GM19023 (cell line): ENCODE results near the gene LPCAT1.

Experiments
- ATAC-seq: cut with Tn5 transposase; IDR thresholded peaks from one replicate; pipeline ENCODE4 v1.9.1; 2021; ENCODE audit warnings: mild to moderate bottlenecking, moderate library complexity; ENCODE audit not compliant: unreplicated experiment

The LPCAT1 gene

GRCh38 chr5:1446602-1447343, 77.0 kb downstream of the LPCAT1 start:
- ATAC-seq: no peak

- ATAC-seq: no peak
These were observed 77.8 kb downstream of the LPCAT1 start for GRCh38 chr5:1445689-1446601.

GRCh38 chr5:1445313-1445688, 78.5 kb downstream of the LPCAT1 start, which contains the start of gene SLC6A3:
Gene SLC6A3 (minus strand): TSS chr5:1445440. CDS start chr5:1443197, 2,243 bp downstream.
- no peak for ATAC-seq

GRCh38 chr5:1444361-1445189, 79.2 kb downstream of the LPCAT1 start:
- no peak for ATAC-seq

- no peak for ATAC-seq
These were observed 79.8 kb downstream of the LPCAT1 start for GRCh38 chr5:1443991-1444360.

GRCh38 chr5:1443171-1443570, 80.6 kb downstream of the LPCAT1 start:
- no peak for ATAC-seq

- ATAC-seq: no peak
These were observed 81.3 kb downstream of the LPCAT1 start for GRCh38 chr5:1442222-1443145.

GRCh38 chr5:1441166-1441865, 82.4 kb downstream of the LPCAT1 start:
- ATAC-seq: no peak

- no peak for ATAC-seq
These were observed 83.7 kb downstream of the LPCAT1 start for GRCh38 chr5:1440098-1440493.

GRCh38 chr5:1439388-1440097, 84.2 kb downstream of the LPCAT1 start:
- no peak for ATAC-seq

- ATAC-seq: no peak
These were observed 84.9 kb downstream of the LPCAT1 start for GRCh38 chr5:1438871-1439270.

- no peak for ATAC-seq
These were observed 85.7 kb downstream of the LPCAT1 start for GRCh38 chr5:1437876-1438559.

- no peak for ATAC-seq
These were observed 86.4 kb downstream of the LPCAT1 start for GRCh38 chr5:1437226-1437829.

- no peak for ATAC-seq
These were observed 87.1 kb downstream of the LPCAT1 start for GRCh38 chr5:1436681-1437080.

GRCh38 chr5:1436036-1436435, 87.7 kb downstream of the LPCAT1 start:
- no peak for ATAC-seq

- ATAC-seq: no peak
These were observed 88.4 kb downstream of the LPCAT1 start for GRCh38 chr5:1435369-1435768.

GRCh38 chr5:1432296-1432695, 91.5 kb downstream of the LPCAT1 start:
- no peak for ATAC-seq

GRCh38 chr5:1431896-1432295, 91.9 kb downstream of the LPCAT1 start:
- ATAC-seq: no peak
